DLD1 (cell line): ENCODE results near the gene SH2D1B.

Experiments used
- in situ Hi-C: cut with HindIII; loops from 2 replicates; pipeline ENCODE4 v1.10.0; 2017; ENCODE audit warnings: low sequenced_read_pairs

SH2D1B gene

GRCh38 chr1:162384601-162385279, 27.2 kb downstream of the SH2D1B start:
- in situ Hi-C loops = loop anchor here (10.0 to 25.0 kb wide), 2 partner anchors 172 to 340 kb away; no protein-coding TSS in a partner anchor

- in situ Hi-C loops = loop anchor here (10.0 to 25.0 kb wide), 2 partner anchors 172 to 339 kb away; no protein-coding TSS in a partner anchor
These were observed 27.8 kb downstream of the SH2D1B start for GRCh38 chr1:162384116-162384515.

GRCh38 chr1:162383516-162383915, 28.4 kb downstream of the SH2D1B start:
- in situ Hi-C loops = loop anchor here (10.0 to 25.0 kb wide), 2 partner anchors 171 to 339 kb away; no protein-coding TSS in a partner anchor

- in situ Hi-C loops = loop anchor here (10.0 to 25.0 kb wide), 2 partner anchors 171 to 338 kb away; no protein-coding TSS in a partner anchor
These were observed 28.8 kb downstream of the SH2D1B start for GRCh38 chr1:162383091-162383490.

GRCh38 chr1:162381941-162382750, 29.8 kb downstream of the SH2D1B start:
- in situ Hi-C loops = loop anchor here (10.0 to 25.0 kb wide), 2 partner anchors 170 to 337 kb away; no protein-coding TSS in a partner anchor

GRCh38 chr1:162381383-162381782, 30.6 kb downstream of the SH2D1B start, which contains the start of gene C1orf226:
Gene C1orf226, plus strand, starts transcription at chr1:162381728. Its CDS starts 174 bp downstream, at chr1:162381902.
- in situ Hi-C loops = loop anchor here (10.0 to 25.0 kb wide), 2 partner anchors 169 to 337 kb away; no protein-coding TSS in a partner anchor

GRCh38 chr1:162380061-162380846, 31.7 kb downstream of the SH2D1B start:
- in situ Hi-C loops = loop anchor here (10.0 to 25.0 kb wide), 2 partner anchors 168 to 335 kb away; no protein-coding TSS in a partner anchor

- in situ Hi-C loops = loop anchor here (25.0 kb wide), 1 partner anchor 164 kb away; no protein-coding TSS in a partner anchor
These were observed 35.2 kb downstream of the SH2D1B start, which contains the start of gene SPATA46 for GRCh38 chr1:162376691-162377090. Gene SPATA46, minus strand, starts transcription at chr1:162376854. Its CDS starts 64 bp downstream, at chr1:162376790.

- in situ Hi-C loops = loop anchor here (25.0 kb wide), 1 partner anchor 163 kb away; no protein-coding TSS in a partner anchor
These were observed 36.5 kb downstream of the SH2D1B start for GRCh38 chr1:162375463-162375862.

- in situ Hi-C loops = no loop called here
These were observed 37.5 kb downstream of the SH2D1B start for GRCh38 chr1:162374406-162374805.

GRCh38 chr1:162373541-162374260, 38.2 kb downstream of the SH2D1B start:
- in situ Hi-C loops = no loop called here

GRCh38 chr1:162373072-162373427, 38.9 kb downstream of the SH2D1B start:
- in situ Hi-C loops = no loop called here

- in situ Hi-C loops = no loop called here
These were observed 39.5 kb downstream of the SH2D1B start for GRCh38 chr1:162372159-162373071.

- in situ Hi-C loops = no loop called here
These were observed 40.3 kb downstream of the SH2D1B start for GRCh38 chr1:162371611-162372010.

GRCh38 chr1:162370721-162371120, 41.2 kb downstream of the SH2D1B start:
- in situ Hi-C loops = no loop called here

GRCh38 chr1:162370161-162370560, 41.8 kb downstream of the SH2D1B start:
- in situ Hi-C loops = no loop called here

GRCh38 chr1:162369571-162369970, 42.4 kb downstream of the SH2D1B start:
- in situ Hi-C loops = no loop called here

GRCh38 chr1:162368451-162368850, 43.5 kb downstream of the SH2D1B start:
- in situ Hi-C loops = no loop called here

- in situ Hi-C loops = no loop called here
These were observed 44.2 kb downstream of the SH2D1B start for GRCh38 chr1:162367772-162368171.
